B cell (primary cell): ENCODE data around the gene M1AP.

Source experiments
- EZH2 ChIP-seq: IDR thresholded peaks from 2 replicates; pipeline ENCODE4 v1.6.1; 2012; ENCODE audit warnings: borderline replicate concordance, low read depth, mild to moderate bottlenecking, moderate library complexity, low read length; ENCODE audit not compliant: insufficient read depth, poor library complexity, severe bottlenecking
- TF ChIP-seq, protein P1 (sequence below): fragments of 200-600 bp; IDR thresholded peaks from one replicate; pipeline ENCODE4 v1.8.0; 2022; ENCODE audit warnings: antibody characterized with exemption, mild to moderate bottlenecking

DNA sequence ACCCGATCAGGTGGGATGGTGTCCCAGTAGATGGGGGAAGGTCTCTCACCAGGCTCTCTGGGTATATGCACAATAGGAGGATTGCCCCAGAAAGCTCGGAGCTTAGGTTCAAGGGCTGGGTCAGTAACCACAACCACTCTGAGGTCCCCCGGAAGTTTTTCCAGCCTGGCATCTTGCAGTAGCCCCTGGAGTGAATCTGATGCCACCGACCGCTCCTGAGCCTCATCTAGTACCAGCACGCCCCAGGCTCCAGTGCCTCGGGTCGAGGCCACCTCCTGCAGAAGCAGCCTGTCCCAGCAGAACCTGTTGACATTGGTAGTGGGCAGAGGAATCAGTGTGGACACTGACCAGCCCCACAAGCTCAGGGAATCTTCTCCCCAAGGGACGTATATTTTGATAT, 124.1 kb downstream of the M1AP start:
- TF ChIP-seq, protein P1, sequence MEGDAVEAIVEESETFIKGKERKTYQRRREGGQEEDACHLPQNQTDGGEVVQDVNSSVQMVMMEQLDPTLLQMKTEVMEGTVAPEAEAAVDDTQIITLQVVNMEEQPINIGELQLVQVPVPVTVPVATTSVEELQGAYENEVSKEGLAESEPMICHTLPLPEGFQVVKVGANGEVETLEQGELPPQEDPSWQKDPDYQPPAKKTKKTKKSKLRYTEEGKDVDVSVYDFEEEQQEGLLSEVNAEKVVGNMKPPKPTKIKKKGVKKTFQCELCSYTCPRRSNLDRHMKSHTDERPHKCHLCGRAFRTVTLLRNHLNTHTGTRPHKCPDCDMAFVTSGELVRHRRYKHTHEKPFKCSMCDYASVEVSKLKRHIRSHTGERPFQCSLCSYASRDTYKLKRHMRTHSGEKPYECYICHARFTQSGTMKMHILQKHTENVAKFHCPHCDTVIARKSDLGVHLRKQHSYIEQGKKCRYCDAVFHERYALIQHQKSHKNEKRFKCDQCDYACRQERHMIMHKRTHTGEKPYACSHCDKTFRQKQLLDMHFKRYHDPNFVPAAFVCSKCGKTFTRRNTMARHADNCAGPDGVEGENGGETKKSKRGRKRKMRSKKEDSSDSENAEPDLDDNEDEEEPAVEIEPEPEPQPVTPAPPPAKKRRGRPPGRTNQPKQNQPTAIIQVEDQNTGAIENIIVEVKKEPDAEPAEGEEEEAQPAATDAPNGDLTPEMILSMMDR: no peak
- TF ChIP-seq EZH2: no peak
